NB4 (cell line): ENCODE measurements around the gene SYNE1.

Experiments
- MYC ChIP-seq: IDR thresholded peaks from 2 replicates; pipeline ENCODE4 v1.6.1; 2011; ENCODE audit warnings: low read depth, low read length
- POLR2A ChIP-seq: IDR thresholded peaks from 2 replicates; pipeline ENCODE4 v1.6.1; 2011; ENCODE audit warnings: mild to moderate bottlenecking; ENCODE audit not compliant: insufficient read length; ENCODE audit errors: extremely low read depth
- TF ChIP-seq, protein P1 (sequence below): IDR thresholded peaks from one replicate; pipeline ENCODE4 v1.5.1; 2012; ENCODE audit warnings: low read depth, low read length
- TF ChIP-seq, protein P2 (sequence below): IDR thresholded peaks from 2 replicates; pipeline ENCODE4 v1.6.1; 2011; ENCODE audit warnings: low read depth, low read length

DNA sequence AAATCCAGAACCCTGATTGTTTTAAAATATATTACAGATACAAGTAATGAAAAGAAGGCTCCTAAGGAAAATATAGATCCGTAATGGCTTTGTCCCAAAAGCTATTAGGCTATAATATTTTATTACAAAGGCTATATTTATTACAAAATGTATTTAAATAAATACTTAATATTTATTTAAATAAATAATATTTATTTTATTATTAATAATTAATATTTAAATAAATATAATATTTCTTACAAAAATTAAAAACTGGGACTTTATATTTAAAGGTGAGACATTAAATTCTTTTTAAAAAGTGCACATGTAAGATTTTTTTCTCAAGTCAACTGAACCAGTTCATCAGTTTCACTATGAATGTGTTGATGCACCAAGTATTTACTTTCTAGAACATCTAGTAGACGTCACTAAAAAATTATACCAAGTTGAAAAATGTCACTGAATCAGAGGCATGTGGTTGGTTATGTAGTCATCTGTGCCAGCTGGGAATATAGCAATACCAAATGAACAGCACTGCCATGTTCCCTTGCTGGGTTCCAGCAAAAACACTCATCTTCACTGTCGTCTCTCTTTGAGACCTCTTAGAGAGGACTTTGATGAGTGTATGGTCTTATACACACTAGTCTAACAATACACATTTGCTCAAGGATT is 550.8 kb downstream of the SYNE1 start:
- TF ChIP-seq, protein P1, sequence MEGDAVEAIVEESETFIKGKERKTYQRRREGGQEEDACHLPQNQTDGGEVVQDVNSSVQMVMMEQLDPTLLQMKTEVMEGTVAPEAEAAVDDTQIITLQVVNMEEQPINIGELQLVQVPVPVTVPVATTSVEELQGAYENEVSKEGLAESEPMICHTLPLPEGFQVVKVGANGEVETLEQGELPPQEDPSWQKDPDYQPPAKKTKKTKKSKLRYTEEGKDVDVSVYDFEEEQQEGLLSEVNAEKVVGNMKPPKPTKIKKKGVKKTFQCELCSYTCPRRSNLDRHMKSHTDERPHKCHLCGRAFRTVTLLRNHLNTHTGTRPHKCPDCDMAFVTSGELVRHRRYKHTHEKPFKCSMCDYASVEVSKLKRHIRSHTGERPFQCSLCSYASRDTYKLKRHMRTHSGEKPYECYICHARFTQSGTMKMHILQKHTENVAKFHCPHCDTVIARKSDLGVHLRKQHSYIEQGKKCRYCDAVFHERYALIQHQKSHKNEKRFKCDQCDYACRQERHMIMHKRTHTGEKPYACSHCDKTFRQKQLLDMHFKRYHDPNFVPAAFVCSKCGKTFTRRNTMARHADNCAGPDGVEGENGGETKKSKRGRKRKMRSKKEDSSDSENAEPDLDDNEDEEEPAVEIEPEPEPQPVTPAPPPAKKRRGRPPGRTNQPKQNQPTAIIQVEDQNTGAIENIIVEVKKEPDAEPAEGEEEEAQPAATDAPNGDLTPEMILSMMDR, result no peak
- TF ChIP-seq POLR2A (no peak), MYC (no peak)
- TF ChIP-seq, protein P2, sequence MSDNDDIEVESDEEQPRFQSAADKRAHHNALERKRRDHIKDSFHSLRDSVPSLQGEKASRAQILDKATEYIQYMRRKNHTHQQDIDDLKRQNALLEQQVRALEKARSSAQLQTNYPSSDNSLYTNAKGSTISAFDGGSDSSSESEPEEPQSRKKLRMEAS, result no peak
